ENCODE measurements around the gene UGT1A1. TPM values are rescaled to one million over a fixed set of nuclear protein-coding genes. Genes with fewer than 3 reads are reported as not detected.

Gene UGT1A1
- total RNA-seq, 1 donor from 2014 or later: not detected

Other genes with a start within 250 kb of the UGT1A1 start
- gene USP40, start 193.5 kb upstream of the UGT1A1 start, total RNA-seq: 61.0 TPM
- not detected for gene UGT1A8, start 142.6 kb upstream of the UGT1A1 start, total RNA-seq
- not detected for gene UGT1A10, start 123.8 kb upstream of the UGT1A1 start, total RNA-seq
- gene UGT1A9, start 88.4 kb upstream of the UGT1A1 start, total RNA-seq: not detected
- gene UGT1A7, start 78.4 kb upstream of the UGT1A1 start, total RNA-seq: not detected
- not detected for gene UGT1A6, start 67.4 kb upstream of the UGT1A1 start, total RNA-seq
- gene UGT1A5, start 47.4 kb upstream of the UGT1A1 start, total RNA-seq: not detected
- gene UGT1A4, start 41.5 kb upstream of the UGT1A1 start, total RNA-seq: not detected
- not detected for gene UGT1A3, start 31.2 kb upstream of the UGT1A1 start, total RNA-seq
- not detected for gene MROH2A, start 18.1 kb downstream of the UGT1A1 start, total RNA-seq
- gene HJURP, start 94.3 kb downstream of the UGT1A1 start, total RNA-seq: 0.71 TPM
- not detected for gene TRPM8, start 157.1 kb downstream of the UGT1A1 start, total RNA-seq